K562 treated with DMSO at 1 percent for 12 hours (cell line): ENCODE measurements around the gene SIPA1L3. TPM values are rescaled to one million over a fixed set of nuclear protein-coding genes. Genes with fewer than 3 reads are reported as not detected.

Experiments used
- total RNA-seq: library from RNA; unstranded; fragments of 300-600 nt; gene quantifications from 2 replicates; pipeline ENCODE4 v1.2.3, GENCODE V29; 2022; ENCODE audit not compliant: insufficient read depth

The SIPA1L3 gene, protein sequence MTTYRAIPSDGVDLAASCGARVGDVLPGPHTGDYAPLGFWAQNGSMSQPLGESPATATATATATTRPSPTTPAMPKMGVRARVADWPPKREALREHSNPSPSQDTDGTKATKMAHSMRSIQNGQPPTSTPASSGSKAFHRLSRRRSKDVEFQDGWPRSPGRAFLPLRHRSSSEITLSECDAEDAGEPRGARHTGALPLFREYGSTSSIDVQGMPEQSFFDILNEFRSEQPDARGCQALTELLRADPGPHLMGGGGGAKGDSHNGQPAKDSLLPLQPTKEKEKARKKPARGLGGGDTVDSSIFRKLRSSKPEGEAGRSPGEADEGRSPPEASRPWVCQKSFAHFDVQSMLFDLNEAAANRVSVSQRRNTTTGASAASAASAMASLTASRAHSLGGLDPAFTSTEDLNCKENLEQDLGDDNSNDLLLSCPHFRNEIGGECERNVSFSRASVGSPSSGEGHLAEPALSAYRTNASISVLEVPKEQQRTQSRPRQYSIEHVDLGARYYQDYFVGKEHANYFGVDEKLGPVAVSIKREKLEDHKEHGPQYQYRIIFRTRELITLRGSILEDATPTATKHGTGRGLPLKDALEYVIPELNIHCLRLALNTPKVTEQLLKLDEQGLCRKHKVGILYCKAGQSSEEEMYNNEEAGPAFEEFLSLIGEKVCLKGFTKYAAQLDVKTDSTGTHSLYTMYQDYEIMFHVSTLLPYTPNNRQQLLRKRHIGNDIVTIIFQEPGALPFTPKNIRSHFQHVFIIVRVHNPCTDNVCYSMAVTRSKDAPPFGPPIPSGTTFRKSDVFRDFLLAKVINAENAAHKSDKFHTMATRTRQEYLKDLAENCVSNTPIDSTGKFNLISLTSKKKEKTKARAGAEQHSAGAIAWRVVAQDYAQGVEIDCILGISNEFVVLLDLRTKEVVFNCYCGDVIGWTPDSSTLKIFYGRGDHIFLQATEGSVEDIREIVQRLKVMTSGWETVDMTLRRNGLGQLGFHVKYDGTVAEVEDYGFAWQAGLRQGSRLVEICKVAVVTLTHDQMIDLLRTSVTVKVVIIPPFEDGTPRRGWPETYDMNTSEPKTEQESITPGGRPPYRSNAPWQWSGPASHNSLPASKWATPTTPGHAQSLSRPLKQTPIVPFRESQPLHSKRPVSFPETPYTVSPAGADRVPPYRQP (N-terminal part only)
- 1.6 and 6.7 TPM in 2 replicates for total RNA-seq

DNA sequence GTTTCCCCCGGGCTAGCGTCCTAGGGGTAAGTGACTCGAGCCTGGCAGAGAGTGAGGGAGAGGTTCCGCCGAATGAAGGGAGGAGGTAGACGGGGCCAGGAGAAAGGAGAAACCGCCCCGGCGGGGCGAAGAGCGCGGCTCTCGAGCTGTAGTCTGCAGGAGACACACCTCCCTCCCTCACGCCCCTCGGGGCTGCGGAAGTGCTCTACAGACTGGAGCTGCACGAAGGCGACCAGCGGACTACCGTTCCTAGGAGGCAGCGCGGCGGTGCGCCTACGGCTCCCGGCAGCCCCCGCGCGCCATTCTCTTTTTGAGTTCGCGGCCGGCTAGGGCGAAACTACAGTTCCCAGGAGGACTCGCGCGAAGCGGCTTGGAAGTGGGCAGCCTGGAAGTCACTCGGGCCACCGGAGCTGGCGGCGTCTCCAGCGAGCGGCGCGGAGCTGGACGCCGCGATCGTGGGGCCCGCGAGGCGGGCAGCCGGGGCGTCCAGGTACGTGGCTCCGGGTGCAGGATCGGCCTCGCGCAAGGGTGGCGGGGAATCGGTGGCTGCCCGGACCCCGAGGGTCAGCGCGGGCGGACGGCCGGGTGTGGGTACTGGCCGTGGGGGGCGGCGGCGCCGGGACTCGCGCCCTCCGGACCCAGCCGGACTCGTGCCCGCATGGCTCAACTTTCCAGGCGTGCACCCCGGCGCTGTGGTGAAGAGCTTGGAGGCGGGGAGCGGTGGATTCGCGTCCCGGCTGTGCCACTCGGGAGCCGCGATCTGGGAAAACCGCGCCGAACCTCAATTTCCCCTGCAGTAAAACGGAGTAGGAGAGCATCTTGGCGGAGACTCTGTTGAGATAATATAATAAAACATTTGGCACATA, at the start of gene SIPA1L3:
Gene SIPA1L3, plus strand, starts transcription at position 340 of the 866 bp plus-strand sequence. CDS start 174,358 bp downstream, outside the sequence.

DNA sequence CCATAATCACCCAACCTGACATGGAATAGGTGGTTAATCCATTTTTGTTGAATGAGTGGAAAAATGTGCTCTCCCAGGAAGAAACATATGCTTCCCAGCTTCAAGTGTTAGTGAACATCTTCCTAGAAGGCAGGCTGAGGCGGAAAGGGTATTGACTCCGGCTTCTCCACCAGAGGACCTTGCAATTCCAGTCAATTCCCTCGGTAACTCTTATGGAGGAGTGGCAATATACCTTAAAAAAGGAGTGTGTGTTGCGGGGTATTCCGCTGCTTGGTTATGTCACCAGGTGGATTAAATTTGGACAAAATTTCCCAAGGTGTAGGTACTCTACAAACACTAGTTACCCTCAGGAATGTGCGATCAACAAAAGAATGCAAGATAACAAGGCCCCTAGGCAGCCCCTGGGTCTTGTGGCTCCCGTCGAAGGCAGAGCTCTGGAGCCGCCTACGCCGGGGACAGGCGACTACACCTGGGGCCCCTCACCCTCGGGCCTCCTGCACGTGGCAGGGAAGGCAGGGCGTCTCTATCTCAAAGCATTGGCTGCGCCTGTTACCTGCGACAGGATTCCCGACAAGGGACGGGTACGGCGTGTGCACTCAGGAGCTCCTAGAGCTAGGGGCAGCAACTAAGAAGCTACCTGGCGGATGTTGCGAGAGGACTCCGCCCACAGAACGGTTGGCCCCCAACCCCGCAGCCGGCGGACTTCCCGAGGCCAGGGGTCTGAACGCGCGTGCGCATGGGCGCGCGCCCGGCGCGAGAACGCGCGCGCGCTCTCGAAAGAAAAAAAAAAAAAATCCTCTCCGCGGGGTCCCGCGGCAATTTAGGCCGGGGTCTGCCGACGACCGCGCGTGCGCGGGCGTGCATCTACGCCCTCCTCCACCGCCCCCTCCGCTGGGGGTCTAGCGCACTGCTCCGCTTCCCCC, 801 bp upstream of the SIPA1L3 start, which contains the start of gene WDR87:
Gene WDR87, minus strand, starts transcription at position 649 of the 923 bp plus-strand sequence. CDS start 8,355 bp downstream, outside the sequence.

DNA sequence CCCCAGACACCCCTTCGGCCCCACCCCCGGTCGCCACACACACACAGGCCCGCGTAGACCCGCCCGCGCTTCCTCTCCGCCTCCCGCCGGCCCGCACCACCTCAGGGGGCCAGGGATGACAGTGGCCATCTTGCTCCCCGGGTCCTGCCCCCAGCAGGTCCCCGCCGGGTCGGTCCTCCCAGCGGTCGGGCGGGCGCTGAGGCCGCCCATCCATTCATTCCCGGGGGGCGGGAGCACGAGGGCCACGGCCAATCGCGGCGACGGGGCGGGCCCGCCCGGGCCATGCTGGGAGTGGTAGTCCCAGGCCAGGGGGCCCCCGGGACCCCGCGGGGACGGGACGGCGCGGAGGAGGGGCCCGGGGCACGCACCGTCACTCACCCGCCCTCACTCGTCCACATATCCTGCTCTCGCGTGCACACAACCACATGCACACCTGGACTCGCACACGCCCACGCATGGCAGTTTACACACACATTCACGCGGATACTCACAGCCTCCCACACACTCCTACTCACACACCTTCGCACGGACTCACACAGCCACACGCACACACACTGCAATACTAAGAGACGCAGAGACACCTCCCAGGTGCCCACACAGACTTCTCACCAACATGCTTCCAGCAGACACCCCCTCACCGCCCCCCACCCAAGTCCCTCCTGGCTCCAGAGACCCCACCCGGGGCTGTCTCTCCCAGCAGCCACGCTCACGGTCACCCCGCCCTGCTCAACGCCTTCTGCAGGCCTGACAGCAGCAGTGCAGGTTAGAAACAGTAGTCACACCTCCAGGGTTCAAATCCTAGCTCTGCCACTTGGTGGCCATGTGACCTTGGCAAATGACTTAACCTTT, 317.2 kb downstream of the SIPA1L3 start, which contains the start of gene DPF1:
Gene DPF1, minus strand, starts transcription at position 209 of the 849 bp plus-strand sequence. Its CDS starts 80 bp downstream, at position 129.

Other genes starting within 250 kb of the SIPA1L3 start
- 2.6 and 4.1 TPM in 2 replicates for gene ZNF607, start 187.4 kb upstream of the SIPA1L3 start, total RNA-seq
- gene ZNF573, start 127.6 kb upstream of the SIPA1L3 start, total RNA-seq: 1.3 TPM in 1 of 2 replicates, not detected in the other
- not detected in 2 replicates for gene WDR87, start 614 bp upstream of the SIPA1L3 start, total RNA-seq